ENCODE data around the gene GABRG3. TPM values are rescaled to one million over a fixed set of nuclear protein-coding genes. Genes with fewer than 3 reads are reported as not detected.

The GABRG3 gene
- total and polyA plus RNA-seq, 4 experiments from 2014 or later: not detected

GRCh38 chr15:27273506-27273905 is 302.5 kb downstream of the GABRG3 start:
- H3K9me3 Mint-ChIP-seq: peaks cover 0 to 21% (median 9%) of the 10 kb centered on the region in 8 donors
- Histone ChIP-seq H3K27ac (ENCODE audit: low read depth, low read length) (no peak overlapping the region), H3K9me3 (ENCODE audit: control insufficient read depth in 1 of 2, low read length in 2 of 2) (no peaks in the 10 kb centered on the region), H3K4me1 (ENCODE audit: insufficient read depth, low read length) (no peaks in the 10 kb centered on the region), H3K27me3 (ENCODE audit: insufficient read depth, low read length) (no peaks in the 10 kb centered on the region), H3K4me3 (ENCODE audit: low read length in 2 of 2) (no peak overlapping the region), H3K36me3 (ENCODE audit: insufficient read depth, low read length) (no peaks in the 10 kb centered on the region)
- H3K27me3 Mint-ChIP-seq: no peaks in the 10 kb centered on the region
- no peak for DNase-seq
- H3K27ac Mint-ChIP-seq: no peak overlapping the region
- CTCF ChIA-PET (ENCODE audit: partially characterized antibody): no interaction called here
- POLR2A ChIA-PET (ENCODE audit: partially characterized antibody): no interaction called here
- H3K36me3 Mint-ChIP-seq: no peaks in the 10 kb centered on the region
- no peaks in the 10 kb centered on the region for H3K4me1 Mint-ChIP-seq
- H3K4me3 Mint-ChIP-seq: no peak overlapping the region
- intact Hi-C loops (cut with micrococcal nuclease): no loop called here

DNA sequence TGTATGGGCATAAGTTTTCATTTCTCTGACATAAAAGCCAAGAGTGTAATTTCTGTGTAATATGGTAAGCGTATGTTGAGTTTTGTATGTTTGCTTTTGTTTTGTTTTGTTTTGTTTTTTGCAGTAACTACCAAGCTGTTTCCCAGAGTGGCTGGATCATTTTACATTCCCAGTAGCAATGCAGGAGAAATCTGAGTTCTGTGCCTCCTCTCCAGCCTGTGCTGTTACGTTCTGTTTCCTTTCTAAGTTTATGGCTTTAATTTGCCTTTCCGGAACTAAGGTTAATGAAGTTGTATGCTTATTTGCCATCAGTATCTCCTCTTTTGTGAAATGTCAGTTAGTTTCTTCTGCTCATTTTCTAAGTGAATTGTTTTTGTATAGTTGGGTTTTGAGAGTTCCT is 307.8 kb downstream of the GABRG3 start:
- ChIA-PET CTCF (ENCODE audit: partially characterized antibody) (no interaction called here), POLR2A (ENCODE audit: partially characterized antibody) (no interaction called here)
- H3K4me1 Mint-ChIP-seq: no peaks in the 10 kb centered on the region
- intact Hi-C loops (cut with micrococcal nuclease): no loop called here
- no peak overlapping the region for H3K4me3 Mint-ChIP-seq
- H3K27me3 Mint-ChIP-seq: no peaks in the 10 kb centered on the region
- no peaks in the 10 kb centered on the region for H3K36me3 Mint-ChIP-seq
- peak overlapping the region in 1 of 7 donors; percentile 73 for H3K27ac Mint-ChIP-seq
- no peaks in the 10 kb centered on the region for H3K36me3 ChIP-seq (ENCODE audit: insufficient read depth, low read length)
- no peak overlapping the region for H3K27ac ChIP-seq (ENCODE audit: low read depth, low read length)
- DNase-seq: no peak
- no peaks in the 10 kb centered on the region for H3K4me1 ChIP-seq (ENCODE audit: insufficient read depth, low read length)
- no peaks in the 10 kb centered on the region for H3K27me3 ChIP-seq (ENCODE audit: insufficient read depth, low read length)
- no peak overlapping the region for H3K4me3 ChIP-seq (ENCODE audit: low read length in 2 of 2)
- peaks cover 0 to 9% (median 5%) of the 10 kb centered on the region in 8 donors for H3K9me3 Mint-ChIP-seq
- H3K9me3 ChIP-seq (ENCODE audit: control insufficient read depth in 1 of 2, low read length in 2 of 2): no peaks in the 10 kb centered on the region

GRCh38 chr15:27292641-27293040 is 321.7 kb downstream of the GABRG3 start:
- ChIA-PET POLR2A (ENCODE audit: partially characterized antibody) (no interaction called here), CTCF (ENCODE audit: partially characterized antibody) (no interaction called here)
- Histone ChIP-seq H3K27me3 (ENCODE audit: insufficient read depth, low read length) (no peaks in the 10 kb centered on the region), H3K36me3 (ENCODE audit: insufficient read depth, low read length) (no peaks in the 10 kb centered on the region), H3K4me3 (ENCODE audit: low read length in 2 of 2) (no peak overlapping the region), H3K4me1 (ENCODE audit: insufficient read depth, low read length) (no peaks in the 10 kb centered on the region), H3K27ac (ENCODE audit: low read depth, low read length) (no peak overlapping the region), H3K9me3 (ENCODE audit: control insufficient read depth in 1 of 2, low read length in 2 of 2) (peaks cover 0 to 6% of the 10 kb centered on the region in 2 donors)
- H3K4me1 Mint-ChIP-seq: no peaks in the 10 kb centered on the region
- H3K9me3 Mint-ChIP-seq: peaks cover 0 to 10% (median 6%) of the 10 kb centered on the region in 8 donors
- intact Hi-C loops (cut with micrococcal nuclease): no loop called here
- DNase-seq: no peak
- no peak overlapping the region for H3K4me3 Mint-ChIP-seq
- no peaks in the 10 kb centered on the region for H3K36me3 Mint-ChIP-seq
- no peaks in the 10 kb centered on the region for H3K27me3 Mint-ChIP-seq
- H3K27ac Mint-ChIP-seq: no peak overlapping the region

DNA sequence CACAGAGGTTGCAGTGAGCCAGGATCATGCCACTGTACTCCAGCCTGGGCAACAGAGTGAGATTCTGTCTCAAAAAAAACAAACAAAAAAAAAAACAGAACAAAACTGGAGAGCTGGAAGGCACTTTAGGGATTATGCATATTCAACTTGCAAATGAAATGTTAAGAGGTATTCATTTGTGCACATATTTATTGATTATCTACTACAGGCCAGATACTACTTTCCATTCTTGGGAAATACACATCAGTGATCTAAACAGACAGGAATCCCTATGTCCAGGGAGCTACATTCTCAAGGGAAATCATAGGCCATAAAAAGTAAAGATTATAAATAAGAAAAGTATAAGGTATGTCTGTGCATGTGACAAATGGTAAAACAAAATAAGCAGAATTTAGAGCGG is 322.6 kb downstream of the GABRG3 start:
- DNase-seq: no peak
- Histone ChIP-seq H3K27ac (ENCODE audit: low read depth, low read length) (no peak overlapping the region), H3K27me3 (ENCODE audit: insufficient read depth, low read length) (no peaks in the 10 kb centered on the region), H3K4me1 (ENCODE audit: insufficient read depth, low read length) (no peaks in the 10 kb centered on the region), H3K36me3 (ENCODE audit: insufficient read depth, low read length) (no peaks in the 10 kb centered on the region), H3K4me3 (ENCODE audit: low read length in 2 of 2) (no peak overlapping the region), H3K9me3 (ENCODE audit: control insufficient read depth in 1 of 2, low read length in 2 of 2) (peaks cover 0 to 6% of the 10 kb centered on the region in 2 donors)
- ChIA-PET POLR2A (ENCODE audit: partially characterized antibody) (no interaction called here), CTCF (ENCODE audit: partially characterized antibody) (no interaction called here)
- Mint-ChIP-seq H3K9me3 (peaks cover 0 to 12% (median 6%) of the 10 kb centered on the region in 8 donors), H3K27ac (no peak overlapping the region), H3K27me3 (no peaks in the 10 kb centered on the region), H3K36me3 (no peaks in the 10 kb centered on the region), H3K4me1 (no peaks in the 10 kb centered on the region), H3K4me3 (no peak overlapping the region)
- intact Hi-C loops (cut with micrococcal nuclease): no loop called here

DNA sequence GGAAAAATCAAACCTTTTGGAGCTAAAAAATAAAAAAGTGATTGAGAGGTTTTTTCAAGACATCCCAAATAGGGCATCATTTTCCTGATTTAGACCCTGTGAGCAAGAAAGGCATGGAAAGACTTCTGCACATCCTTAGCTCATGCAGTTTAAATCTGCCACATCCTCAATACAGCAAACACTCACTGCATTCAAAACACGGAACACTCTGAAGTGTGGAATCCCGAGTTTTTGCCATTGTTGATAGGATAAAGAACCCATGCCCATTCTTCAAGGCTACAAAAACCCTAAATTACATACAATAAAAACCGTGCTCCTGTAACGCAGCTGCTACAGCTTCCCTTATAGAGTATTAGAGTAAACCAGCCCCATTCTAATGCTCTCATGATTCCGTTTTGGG is 346.8 kb downstream of the GABRG3 start:
- POLR2A ChIA-PET (ENCODE audit: partially characterized antibody): no interaction called here

GRCh38 chr15:27323801-27324200 is 352.8 kb downstream of the GABRG3 start:
- Mint-ChIP-seq H3K4me1 (no peaks in the 10 kb centered on the region), H3K9me3 (peaks cover 4 to 18% (median 13%) of the 10 kb centered on the region in 8 donors), H3K4me3 (no peak overlapping the region), H3K27ac (no peak overlapping the region), H3K36me3 (no peaks in the 10 kb centered on the region), H3K27me3 (no peaks in the 10 kb centered on the region)
- no peak overlapping the region for H3K4me3 ChIP-seq (ENCODE audit: low read length in 2 of 2)
- H3K9me3 ChIP-seq (ENCODE audit: control insufficient read depth in 1 of 2, low read length in 2 of 2): no peaks in the 10 kb centered on the region
- no peak for DNase-seq
- no peak overlapping the region for H3K27ac ChIP-seq (ENCODE audit: low read depth, low read length)
- H3K4me1 ChIP-seq (ENCODE audit: insufficient read depth, low read length): no peaks in the 10 kb centered on the region
- no peaks in the 10 kb centered on the region for H3K27me3 ChIP-seq (ENCODE audit: insufficient read depth, low read length)
- CTCF ChIA-PET (ENCODE audit: partially characterized antibody): no interaction called here
- intact Hi-C loops (cut with micrococcal nuclease): no loop called here
- POLR2A ChIA-PET (ENCODE audit: partially characterized antibody): no interaction called here
- no peaks in the 10 kb centered on the region for H3K36me3 ChIP-seq (ENCODE audit: insufficient read depth, low read length)

More for the DNA sequence above, 346.8 kb downstream of the GABRG3 start:
- no peak for DNase-seq
- H3K9me3 ChIP-seq (ENCODE audit: control insufficient read depth in 1 of 2, low read length in 2 of 2): no peaks in the 10 kb centered on the region
- H3K36me3 ChIP-seq (ENCODE audit: insufficient read depth, low read length): no peaks in the 10 kb centered on the region
- no peaks in the 10 kb centered on the region for H3K4me1 ChIP-seq (ENCODE audit: insufficient read depth, low read length)
- no peak overlapping the region for H3K27ac Mint-ChIP-seq
- no peaks in the 10 kb centered on the region for H3K36me3 Mint-ChIP-seq
- CTCF ChIA-PET (ENCODE audit: partially characterized antibody): no interaction called here
- H3K27me3 Mint-ChIP-seq: no peaks in the 10 kb centered on the region
- H3K9me3 Mint-ChIP-seq: peaks cover 0 to 9% (median 5%) of the 10 kb centered on the region in 8 donors
- no peak overlapping the region for H3K4me3 Mint-ChIP-seq
- H3K4me1 Mint-ChIP-seq: no peaks in the 10 kb centered on the region
- no peak overlapping the region for H3K4me3 ChIP-seq (ENCODE audit: low read length in 2 of 2)
- H3K27me3 ChIP-seq (ENCODE audit: insufficient read depth, low read length): no peaks in the 10 kb centered on the region
- intact Hi-C loops (cut with micrococcal nuclease): no loop called here
- H3K27ac ChIP-seq (ENCODE audit: low read depth, low read length): no peak overlapping the region

DNA sequence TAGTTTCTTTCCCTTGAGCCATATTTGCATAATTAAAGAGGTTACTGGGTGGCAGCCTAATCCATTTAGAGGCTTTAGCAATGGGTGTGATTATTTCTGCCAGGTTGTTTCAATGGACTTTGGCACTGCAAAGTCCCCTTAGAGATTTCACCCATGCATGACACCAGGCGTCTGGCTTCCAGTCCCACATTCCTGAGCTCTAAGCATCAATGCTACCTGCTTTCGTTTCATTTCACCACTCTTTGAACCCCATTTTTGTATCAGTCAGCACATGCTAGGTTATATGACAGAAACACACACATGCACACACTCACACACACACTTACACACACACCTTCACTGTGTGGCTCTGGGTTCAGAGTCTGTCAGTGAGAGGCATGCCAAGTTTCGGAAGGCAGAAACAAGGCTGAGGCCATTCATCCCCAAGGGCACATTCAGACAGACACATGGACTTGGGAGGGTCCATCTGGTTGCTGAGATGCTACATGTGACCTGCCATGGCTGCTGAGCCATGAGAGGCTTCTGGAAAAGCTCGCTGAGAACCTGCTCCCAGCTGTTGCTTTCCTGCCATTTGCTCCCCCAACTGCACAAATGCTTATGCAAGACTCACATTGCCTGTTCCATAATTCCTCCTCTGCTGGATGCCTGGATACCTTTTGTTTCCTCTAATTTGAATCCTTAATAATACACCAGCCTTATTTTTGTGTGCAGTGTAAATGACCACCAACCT is 354.1 kb downstream of the GABRG3 start:
- ChIA-PET CTCF (ENCODE audit: partially characterized antibody) (no interaction called here), POLR2A (ENCODE audit: partially characterized antibody) (no interaction called here)
- Mint-ChIP-seq H3K27ac (no peak overlapping the region), H3K4me1 (no peaks in the 10 kb centered on the region), H3K27me3 (no peaks in the 10 kb centered on the region), H3K9me3 (peaks cover 4 to 15% (median 10%) of the 10 kb centered on the region in 8 donors), H3K4me3 (no peak overlapping the region), H3K36me3 (no peaks in the 10 kb centered on the region)
- Histone ChIP-seq H3K9me3 (ENCODE audit: control insufficient read depth in 1 of 2, low read length in 2 of 2) (no peaks in the 10 kb centered on the region), H3K4me3 (ENCODE audit: low read length in 2 of 2) (no peak overlapping the region), H3K27ac (ENCODE audit: low read depth, low read length) (no peak overlapping the region), H3K36me3 (ENCODE audit: insufficient read depth, low read length) (no peaks in the 10 kb centered on the region), H3K4me1 (ENCODE audit: insufficient read depth, low read length) (no peaks in the 10 kb centered on the region), H3K27me3 (ENCODE audit: insufficient read depth, low read length) (no peaks in the 10 kb centered on the region)
- DNase-seq: no peak
- intact Hi-C loops (cut with micrococcal nuclease): no loop called here

Data from CD4-positive, alpha-beta memory T cell (primary cell).